Keratinocyte (primary cell): ENCODE results near the gene SMOC1. TPM values are rescaled to one million over a fixed set of nuclear protein-coding genes. Genes with fewer than 3 reads are reported as not detected.

Source experiments
- DNase-seq: peaks from one replicate; pipeline ENCODE4 v3.0.0-alpha.2; 2011; ENCODE audit warnings: low read depth, missing footprints, low spot score
- FAIRE-seq: peaks from 2 replicates; lab custom pipeline; 2011; peaks lifted over from hg19 to GRCh38; lab: Jason Lieb, UNC
- H2AFZ ChIP-seq: 2 replicates; pipeline ENCODE4 v1.6.0; 2012; ENCODE audit warnings: low read length, control low read depth, inconsistent platforms; ENCODE audit not compliant: control insufficient read depth
- H3K27ac ChIP-seq: 2 replicates; pipeline ENCODE4 v1.5.1; 2011; ENCODE audit warnings: low read length; ENCODE audit not compliant: control insufficient read depth, insufficient read depth
- H3K27me3 ChIP-seq: 3 replicates; pipeline ENCODE4 v1.6.0; 2011; ENCODE audit warnings: low read length; ENCODE audit not compliant: control insufficient read depth, insufficient read depth; ENCODE audit errors: extremely low read depth
- H3K36me3 ChIP-seq, 2 experiments: 2 replicates in 1 of 2; 3 replicates in 1 of 2; pipeline ENCODE4 v1.5.1; 2011; ENCODE audit warnings: low read length in 2 of 2, mild to moderate bottlenecking in 1 of 2; ENCODE audit not compliant: control insufficient read depth in 2 of 2, insufficient read depth in 2 of 2; ENCODE audit errors: extremely low read depth in 1 of 2
- H3K4me1 ChIP-seq: 3 replicates; pipeline ENCODE4 v1.5.1; 2011; ENCODE audit warnings: low read length; ENCODE audit not compliant: control insufficient read depth, insufficient read depth; ENCODE audit errors: extremely low read depth
- H3K4me2 ChIP-seq: 3 replicates; pipeline ENCODE4 v1.6.0; 2011; ENCODE audit warnings: low read depth, low read length; ENCODE audit not compliant: control insufficient read depth, insufficient read depth; ENCODE audit errors: extremely low read depth
- H3K4me3 ChIP-seq, 3 experiments: fragments of 200-600 bp in 1 of 3; sonication (generic) in 1 of 3; 2 replicates in 2 of 3; 3 replicates in 1 of 3; pipeline ENCODE4 v1.5.1; 2011 to 2016; ENCODE audit warnings: low read length in 3 of 3, mild to moderate bottlenecking in 3 of 3, control low read depth in 2 of 3, inconsistent platforms in 1 of 3, low read depth in 1 of 3, mixed read lengths in 1 of 3, mixed run types in 1 of 3, moderate library complexity in 1 of 3; ENCODE audit not compliant: control insufficient read depth in 2 of 3, insufficient read depth in 2 of 3; ENCODE audit errors: extremely low read depth in 1 of 3
- H3K79me2 ChIP-seq: 2 replicates; pipeline ENCODE4 v1.6.0; 2012; ENCODE audit warnings: low read length; ENCODE audit not compliant: control insufficient read depth, insufficient read depth
- H3K9ac ChIP-seq: 3 replicates; pipeline ENCODE4 v1.6.0; 2011; ENCODE audit warnings: low read length; ENCODE audit not compliant: control insufficient read depth, insufficient read depth; ENCODE audit errors: extremely low read depth
- H3K9me1 ChIP-seq: 3 replicates; pipeline ENCODE4 v1.6.0; 2011; ENCODE audit warnings: low read length; ENCODE audit not compliant: control insufficient read depth, insufficient read depth; ENCODE audit errors: extremely low read depth
- H3K9me3 ChIP-seq: 2 replicates; pipeline ENCODE4 v1.5.1; 2012; ENCODE audit warnings: low read depth, low read length; ENCODE audit not compliant: control insufficient read depth
- H4K20me1 ChIP-seq: 3 replicates; pipeline ENCODE4 v1.6.0; 2011; ENCODE audit warnings: low read length; ENCODE audit not compliant: control insufficient read depth, insufficient read depth; ENCODE audit errors: extremely low read depth
- EZH2 ChIP-seq: IDR thresholded peaks from one replicate; pipeline ENCODE4 v1.6.1; 2012; ENCODE audit warnings: inconsistent platforms, mild to moderate bottlenecking, low read length, moderate library complexity
- dilution Hi-C: fragments of 300-500 bp; cut with MboI; formaldehyde crosslinking; loops from one replicate; pipeline ENCODE4 v1.7.0; 2020; ENCODE audit warnings: low sequenced_read_pairs; ENCODE audit not compliant: extremely low pct_ligation_motif_present
- polyA plus RNA-seq, 5 experiments: library from polyadenylated mRNA; depleted of rRNA in 3 of 5; stranded (reverse) in 3 of 5; stranded (forward) in 1 of 5; unstranded in 1 of 5; fragments of >200 nt; gene quantifications; 1 replicate in 1 of 5; 2 replicates in 3 of 5; 3 replicates in 1 of 5; pipeline versions ENCODE4 v1.2.1 to v1.2.3, GENCODE V29; 2011 to 2012; ENCODE audit warnings: missing spikeins in 2 of 5, low read depth in 1 of 5, low replicate concordance in 1 of 5
- TF ChIP-seq, protein P1 (sequence below), 3 experiments: IDR thresholded peaks in 1 of 3; conservative IDR thresholded peaks in 1 of 3; optimal IDR thresholded peaks in 1 of 3; 2 replicates in 2 of 3; 3 replicates in 1 of 3; pipeline versions ENCODE3 to v1.5.1; 2011; ENCODE audit warnings: low read length in 3 of 3, mild to moderate bottlenecking in 3 of 3, moderate library complexity in 2 of 3, control low read depth in 1 of 3, inconsistent platforms in 1 of 3; ENCODE audit not compliant: insufficient read depth in 2 of 3; ENCODE audit errors: extremely low read depth in 1 of 3

SMOC1 gene
- polyA plus RNA-seq, 1 donor (not counting 4 experiments of a cell fraction or from before 2014, with no cell fraction given): 6.0 TPM

DNA sequence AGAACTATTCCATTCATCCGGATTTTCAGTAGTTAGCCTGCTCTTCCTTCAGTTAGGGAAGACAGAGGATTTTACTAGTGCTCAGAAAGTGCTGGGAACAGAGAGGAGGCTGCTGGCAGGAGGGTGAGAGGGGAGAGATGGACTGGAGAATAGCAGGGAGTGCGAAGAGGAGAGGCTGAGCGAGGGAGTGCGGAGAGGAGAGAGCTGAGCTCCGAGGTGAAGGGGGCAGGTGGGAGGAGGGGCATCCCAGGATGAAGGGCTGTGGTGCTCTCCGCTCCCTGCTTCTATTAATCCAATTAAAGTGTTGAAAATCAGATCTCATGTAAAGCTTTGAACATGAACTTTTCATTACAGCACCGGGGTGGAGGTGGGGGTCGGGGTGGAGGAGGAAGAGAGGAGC, 20.4 kb upstream of the SMOC1 start:
- Histone ChIP-seq H3K4me3 (no peak overlapping the region), H3K36me3 (no peaks in the 10 kb centered on the region), H4K20me1 (no peaks in the 10 kb centered on the region), H3K27me3 (peaks cover 12% of the 10 kb centered on the region), H3K9me3 (no peaks in the 10 kb centered on the region), H3K27ac (no peak overlapping the region), H3K79me2 (no peaks in the 10 kb centered on the region), H3K9me1 (no peaks in the 10 kb centered on the region), H2AFZ (no peak overlapping the region), H3K4me2 (no peak overlapping the region), H3K4me1 (no peaks in the 10 kb centered on the region), H3K9ac (no peak overlapping the region)
- dilution Hi-C loops: no loop called here
- TF ChIP-seq EZH2: no peak
- DNase-seq (no peak), FAIRE-seq (no peak)

DNA sequence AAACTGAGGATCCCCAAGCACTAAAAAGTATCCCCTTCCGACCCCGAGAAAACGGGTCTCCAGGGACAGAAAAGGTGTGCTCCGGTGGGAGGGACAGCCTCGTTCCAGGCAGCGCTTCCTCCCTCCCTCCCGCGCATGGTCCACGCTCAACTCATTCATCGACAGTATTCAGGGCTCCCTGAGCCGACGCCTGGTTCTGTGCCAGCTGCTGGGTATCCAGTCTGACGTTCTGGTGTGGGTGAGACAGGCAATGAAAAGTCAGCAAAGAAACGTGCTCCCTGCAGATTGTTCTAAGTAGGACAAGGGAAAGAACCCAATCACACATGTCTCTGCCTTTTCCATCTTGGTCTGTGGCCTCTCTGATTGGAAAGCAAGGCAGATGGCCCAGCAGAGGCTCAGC, 19.6 kb upstream of the SMOC1 start:
- no peak for TF ChIP-seq EZH2
- TF ChIP-seq, protein P1, sequence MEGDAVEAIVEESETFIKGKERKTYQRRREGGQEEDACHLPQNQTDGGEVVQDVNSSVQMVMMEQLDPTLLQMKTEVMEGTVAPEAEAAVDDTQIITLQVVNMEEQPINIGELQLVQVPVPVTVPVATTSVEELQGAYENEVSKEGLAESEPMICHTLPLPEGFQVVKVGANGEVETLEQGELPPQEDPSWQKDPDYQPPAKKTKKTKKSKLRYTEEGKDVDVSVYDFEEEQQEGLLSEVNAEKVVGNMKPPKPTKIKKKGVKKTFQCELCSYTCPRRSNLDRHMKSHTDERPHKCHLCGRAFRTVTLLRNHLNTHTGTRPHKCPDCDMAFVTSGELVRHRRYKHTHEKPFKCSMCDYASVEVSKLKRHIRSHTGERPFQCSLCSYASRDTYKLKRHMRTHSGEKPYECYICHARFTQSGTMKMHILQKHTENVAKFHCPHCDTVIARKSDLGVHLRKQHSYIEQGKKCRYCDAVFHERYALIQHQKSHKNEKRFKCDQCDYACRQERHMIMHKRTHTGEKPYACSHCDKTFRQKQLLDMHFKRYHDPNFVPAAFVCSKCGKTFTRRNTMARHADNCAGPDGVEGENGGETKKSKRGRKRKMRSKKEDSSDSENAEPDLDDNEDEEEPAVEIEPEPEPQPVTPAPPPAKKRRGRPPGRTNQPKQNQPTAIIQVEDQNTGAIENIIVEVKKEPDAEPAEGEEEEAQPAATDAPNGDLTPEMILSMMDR (optimal IDR thresholded peaks at IDR 0.05 in 1 of 3, IDR thresholded peaks at IDR 0.05 in 1 of 3, conservative IDR thresholded peaks at IDR 0.05 in 1 of 3; ENCODE audit: extremely low read depth in 1 of 3, insufficient read depth in 2 of 3, low read length in 3 of 3): no peak
- no peak overlapping the region for H2AFZ ChIP-seq
- DNase-seq: no peak
- no peaks in the 10 kb centered on the region for H3K4me1 ChIP-seq
- H3K4me2 ChIP-seq: no peak overlapping the region
- no peak overlapping the region for H3K9ac ChIP-seq
- no peak overlapping the region for H3K4me3 ChIP-seq
- no peaks in the 10 kb centered on the region for H3K36me3 ChIP-seq
- H3K9me1 ChIP-seq: no peaks in the 10 kb centered on the region
- dilution Hi-C loops: no loop called here
- peaks cover 10% of the 10 kb centered on the region for H3K27me3 ChIP-seq
- FAIRE-seq: no peak
- no peak overlapping the region for H3K27ac ChIP-seq
- H3K79me2 ChIP-seq: no peaks in the 10 kb centered on the region
- no peaks in the 10 kb centered on the region for H4K20me1 ChIP-seq
- peaks cover under 1% of the 10 kb centered on the region for H3K9me3 ChIP-seq

DNA sequence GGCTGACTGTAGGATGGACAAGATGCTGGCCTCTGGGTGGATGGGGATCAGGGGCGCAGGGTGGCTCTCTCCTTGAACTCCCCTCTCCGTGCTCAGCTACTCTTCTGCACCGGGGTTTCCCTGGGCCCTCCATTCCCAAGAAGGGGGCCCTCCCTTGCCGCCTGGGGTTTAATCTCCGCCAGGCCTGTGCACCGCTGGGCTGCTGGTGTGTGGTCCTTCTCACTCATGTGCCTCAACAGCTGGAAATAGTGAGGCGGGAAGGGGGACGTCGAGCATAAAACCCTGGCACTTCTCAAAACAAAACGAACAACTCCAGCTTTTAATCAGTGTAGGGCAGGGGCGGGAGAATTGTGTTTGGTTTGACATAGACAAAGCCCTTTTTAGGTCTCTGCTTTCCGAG, 19.0 kb upstream of the SMOC1 start:
- no peaks in the 10 kb centered on the region for H3K36me3 ChIP-seq
- no peak overlapping the region for H3K4me2 ChIP-seq
- H3K9me3 ChIP-seq: peaks cover 4% of the 10 kb centered on the region
- H3K27me3 ChIP-seq: peaks cover 10% of the 10 kb centered on the region
- no peaks in the 10 kb centered on the region for H3K9me1 ChIP-seq
- no peak overlapping the region for H3K9ac ChIP-seq
- H4K20me1 ChIP-seq: no peaks in the 10 kb centered on the region
- dilution Hi-C loops: no loop called here
- DNase-seq (no peak), FAIRE-seq (no peak)
- TF ChIP-seq EZH2: no peak
- TF ChIP-seq, protein P1 (optimal IDR thresholded peaks at IDR 0.05 in 1 of 3, IDR thresholded peaks at IDR 0.05 in 1 of 3, conservative IDR thresholded peaks at IDR 0.05 in 1 of 3; ENCODE audit: extremely low read depth in 1 of 3, insufficient read depth in 2 of 3, low read length in 3 of 3): no peak
- no peak overlapping the region for H3K27ac ChIP-seq
- no peak overlapping the region for H2AFZ ChIP-seq
- H3K4me1 ChIP-seq: no peaks in the 10 kb centered on the region
- no peak overlapping the region for H3K4me3 ChIP-seq
- no peaks in the 10 kb centered on the region for H3K79me2 ChIP-seq
